GM18868 (cell line): Measurements from ENCODE around the gene KIAA0408.

Experiments used
- ATAC-seq: cut with Tn5 transposase; IDR thresholded peaks from one replicate; pipeline ENCODE4 v1.9.1; 2021; ENCODE audit warnings: mild to moderate bottlenecking, moderate library complexity; ENCODE audit not compliant: unreplicated experiment

Gene KIAA0408

GRCh38 chr6:127459231-127459641 lies at the start of gene KIAA0408:
Gene KIAA0408, minus strand, starts transcription at chr6:127459389. Its CDS starts 5,408 bp downstream, at chr6:127453981.
- ATAC-seq, result no peak

- ATAC-seq, result no peak
Measured at GRCh38 chr6:127506894-127507293, 47.7 kb upstream of the KIAA0408 start.

GRCh38 chr6:127503022-127503421 lies 43.8 kb upstream of the KIAA0408 start:
- ATAC-seq, result no peak

DNA sequence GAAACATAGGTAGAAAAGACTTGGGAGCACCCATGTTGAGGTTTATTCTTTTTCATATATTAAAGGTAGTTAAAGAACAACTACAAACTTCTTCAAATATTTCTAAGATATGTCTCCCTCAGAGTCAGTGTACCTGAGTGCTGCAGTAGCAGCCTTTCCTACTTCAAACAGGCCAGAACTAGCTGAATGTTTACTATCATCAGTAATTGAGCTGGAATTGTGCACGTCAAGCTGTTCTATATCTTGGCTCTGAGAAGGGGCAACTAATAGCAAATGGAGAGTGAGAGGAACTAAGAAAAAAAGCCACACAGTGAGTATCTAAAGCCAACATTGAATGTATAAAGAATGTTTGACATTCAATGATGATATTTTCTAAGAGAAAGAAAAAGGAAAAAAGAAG lies 38.2 kb upstream of the KIAA0408 start:
- ATAC-seq, result no peak

- ATAC-seq, result no peak
Measured at GRCh38 chr6:127496471-127496870, 37.3 kb upstream of the KIAA0408 start.

DNA sequence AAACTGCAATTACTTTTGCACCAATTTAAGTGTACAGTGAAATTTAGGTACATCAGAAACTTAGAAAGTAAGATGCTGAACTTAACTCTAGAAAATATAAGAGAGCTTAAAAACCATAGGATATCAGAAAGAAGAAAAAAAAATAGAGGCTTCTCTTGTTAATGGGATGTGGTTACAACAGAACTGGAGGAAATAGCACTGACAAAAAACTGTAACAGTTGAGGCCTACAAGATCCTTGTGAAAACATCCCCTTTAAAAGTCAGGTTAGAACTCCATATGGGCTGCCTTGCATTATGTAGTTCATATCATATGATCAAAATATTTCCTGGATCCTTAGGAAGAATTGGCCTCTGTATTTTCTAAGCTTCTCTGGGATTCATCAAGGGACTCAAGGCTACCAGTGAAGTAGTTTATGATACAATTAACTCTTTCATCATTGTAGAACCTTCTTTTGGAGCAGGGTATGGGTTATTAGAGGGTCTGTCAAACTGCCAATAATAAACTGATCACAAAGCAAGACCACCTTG lies 35.1 kb upstream of the KIAA0408 start:
- ATAC-seq, result no peak

GRCh38 chr6:127489248-127489647 lies 30.1 kb upstream of the KIAA0408 start:
- ATAC-seq, result no peak

- no peak for ATAC-seq
Measured at GRCh38 chr6:127486934-127487333, 27.7 kb upstream of the KIAA0408 start.

- ATAC-seq, result peak; percentile 99
Measured at GRCh38 chr6:127484212-127484863, 25.1 kb upstream of the KIAA0408 start.

GRCh38 chr6:127483399-127484055 lies 24.3 kb upstream of the KIAA0408 start:
- peak; percentile 4 for ATAC-seq

DNA sequence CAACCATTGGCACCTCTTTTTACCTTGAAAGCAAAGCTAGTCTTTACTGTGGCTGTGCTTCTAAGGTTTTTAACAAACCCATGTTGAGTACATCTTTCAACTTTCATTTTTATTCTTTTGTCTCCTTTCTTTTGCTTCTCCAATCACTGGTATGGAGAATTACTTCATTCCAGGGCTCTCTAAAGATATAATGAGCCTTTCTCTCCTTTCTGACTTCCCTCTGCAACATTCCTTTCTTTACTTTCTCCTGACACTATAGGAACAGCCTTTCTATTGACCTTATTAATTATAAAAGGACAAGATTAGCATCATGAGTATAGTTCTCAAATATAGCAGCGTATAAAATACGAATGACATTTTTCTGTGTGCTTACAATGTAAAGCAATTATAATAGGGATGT lies 23.1 kb upstream of the KIAA0408 start:
- ATAC-seq, result no peak

DNA sequence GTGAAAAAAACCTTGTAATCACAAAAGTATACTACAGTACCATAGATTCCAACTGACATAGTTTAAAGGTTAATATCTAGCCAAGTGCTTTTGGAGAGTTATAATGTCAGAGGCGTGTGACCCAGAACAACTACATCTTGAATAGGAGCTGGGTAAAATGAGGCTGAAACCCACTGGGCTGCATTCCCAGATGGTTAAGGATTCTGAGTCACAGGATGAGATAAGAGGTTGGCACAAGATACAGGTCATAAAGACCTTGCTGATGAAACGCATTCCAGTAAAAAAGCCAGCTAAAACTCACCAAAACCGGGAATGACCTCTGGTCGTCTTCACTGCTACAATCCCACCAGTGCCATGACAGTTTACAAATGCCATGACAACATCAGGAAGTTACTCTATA lies 22.4 kb upstream of the KIAA0408 start:
- no peak for ATAC-seq

DNA sequence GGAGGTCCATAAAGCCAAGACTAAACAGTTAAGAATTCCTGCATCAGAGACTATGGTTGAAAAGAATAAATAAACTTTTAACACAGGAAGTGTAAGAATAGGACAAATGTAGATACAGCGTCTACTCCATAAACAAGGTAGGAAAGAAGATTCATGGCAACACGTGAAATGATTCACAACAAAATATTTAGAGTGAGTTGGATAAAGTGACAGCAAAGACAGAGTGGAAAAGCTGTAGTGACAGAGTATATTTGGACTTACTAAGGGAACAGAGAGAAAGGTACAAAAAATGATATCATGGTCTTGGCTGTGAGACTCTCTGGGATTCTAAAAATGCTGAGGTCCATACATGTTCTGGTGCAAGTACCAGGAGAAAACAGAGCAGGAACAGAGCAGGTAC lies 21.9 kb upstream of the KIAA0408 start:
- ATAC-seq, result no peak

DNA sequence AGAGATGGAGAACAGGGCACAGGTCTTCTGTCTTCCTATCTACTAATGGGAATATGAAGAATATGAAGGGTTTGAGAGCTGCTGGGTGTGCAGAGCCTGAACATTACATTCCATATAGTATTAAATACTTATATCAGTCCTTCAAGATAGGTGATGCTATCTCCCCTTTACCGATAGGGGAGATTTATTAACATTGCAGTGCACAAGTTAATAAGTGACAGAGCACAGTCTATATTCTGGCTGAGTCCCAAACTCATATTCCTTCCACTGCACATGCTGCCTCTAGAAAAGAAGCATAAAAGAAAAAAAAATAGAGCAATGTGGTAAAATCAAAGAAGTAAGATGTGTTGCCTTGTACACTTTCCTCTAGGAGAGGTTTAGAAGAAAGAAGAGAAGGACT lies 18.5 kb upstream of the KIAA0408 start:
- no peak for ATAC-seq

DNA sequence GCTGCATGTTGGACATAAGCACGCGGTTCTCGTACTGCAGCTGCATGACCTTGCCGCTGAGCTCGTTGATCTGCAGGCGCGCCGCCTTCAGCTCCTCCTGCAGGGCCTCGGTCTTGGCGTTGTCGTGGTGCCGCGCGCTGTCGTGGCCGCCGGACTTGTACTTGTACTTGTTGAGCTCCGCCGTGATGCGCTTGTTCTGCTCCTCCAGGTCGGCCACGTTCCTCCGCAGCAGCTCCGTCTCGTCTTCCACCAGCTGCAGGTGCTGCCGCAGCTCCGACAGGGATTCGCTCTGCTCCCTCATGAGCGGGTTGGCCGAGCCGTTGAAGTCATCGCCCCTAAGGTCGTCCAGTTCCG lies 16.6 kb upstream of the KIAA0408 start:
- no peak for ATAC-seq

GRCh38 chr6:127475135-127475822 lies 16.1 kb upstream of the KIAA0408 start:
- no peak for ATAC-seq

DNA sequence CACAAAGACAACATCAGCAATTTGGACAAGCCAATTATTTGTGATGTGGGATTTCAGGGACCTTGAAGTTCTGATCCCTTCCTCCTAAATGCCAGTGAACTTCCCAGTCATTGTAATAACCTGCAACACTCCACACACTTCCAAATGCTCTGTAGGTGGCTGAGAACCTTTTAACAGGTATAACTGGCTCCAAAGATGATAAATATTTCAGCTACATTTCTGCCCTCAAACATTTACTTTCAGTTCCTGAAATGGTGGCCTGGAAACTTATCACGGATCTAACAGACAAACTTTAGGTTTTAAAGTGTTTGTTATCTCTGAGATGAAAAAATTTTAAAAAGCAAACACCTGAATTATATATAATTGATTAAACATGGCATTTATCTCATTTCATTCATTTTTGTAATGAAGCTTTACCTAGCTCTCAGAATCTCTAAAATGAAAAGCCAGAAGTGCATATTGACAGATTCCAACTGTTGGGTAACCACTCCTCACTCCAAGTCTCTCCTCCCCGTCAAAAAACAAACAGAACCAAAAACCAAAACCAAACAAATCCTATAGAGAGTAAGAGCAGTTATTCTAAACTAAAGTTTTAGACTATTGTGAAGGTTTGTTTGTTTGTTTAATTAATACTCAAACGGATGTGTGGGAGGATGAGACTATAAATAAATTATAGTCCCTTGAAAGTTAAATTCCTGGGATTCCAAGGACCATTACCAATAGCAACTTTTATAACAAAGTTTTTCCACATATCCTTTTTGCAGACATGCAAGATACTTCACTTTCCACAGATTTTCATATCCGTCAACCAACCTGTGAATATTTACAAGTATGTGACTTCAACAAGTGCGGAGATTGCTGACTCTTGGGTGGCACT lies 12.4 kb upstream of the KIAA0408 start:
- no peak for ATAC-seq

DNA sequence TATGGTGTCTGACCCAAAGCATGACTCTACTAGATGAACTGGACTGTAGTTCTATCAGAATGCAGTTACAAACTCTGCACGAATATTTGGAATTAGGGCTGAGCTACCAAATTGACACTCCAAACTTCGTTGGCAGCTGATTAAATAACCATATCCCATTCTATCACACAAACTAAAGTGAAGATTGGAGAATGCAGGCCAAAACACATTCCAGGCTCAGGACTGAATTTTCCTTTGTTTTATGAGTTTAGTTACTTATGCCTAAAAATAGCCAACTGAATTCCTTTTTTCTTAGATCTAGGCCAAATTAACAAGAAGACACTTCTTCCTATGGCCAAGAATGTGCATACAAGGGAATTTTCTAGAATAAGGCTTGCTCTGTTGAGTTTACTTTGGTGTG lies 9.7 kb upstream of the KIAA0408 start:
- ATAC-seq, result no peak

DNA sequence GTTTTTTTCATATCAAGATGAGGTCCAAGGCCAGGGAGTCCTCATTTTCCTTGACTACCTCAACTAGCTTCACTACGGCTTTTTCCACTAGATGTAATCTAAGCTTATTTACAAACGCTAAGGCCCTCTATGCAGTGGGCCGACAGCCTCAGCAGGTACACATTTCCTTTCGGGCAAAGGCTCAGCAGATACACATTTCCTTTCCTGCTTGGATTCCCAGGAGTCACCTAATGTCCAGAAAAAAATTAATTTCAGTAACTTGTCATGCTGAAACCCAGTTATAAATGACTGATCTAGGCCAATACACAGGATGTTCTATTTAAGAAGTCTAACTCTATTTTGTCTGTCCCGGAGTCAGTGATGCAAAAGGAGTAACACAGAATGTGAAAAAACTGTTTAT lies 7.2 kb upstream of the KIAA0408 start:
- ATAC-seq, result no peak

DNA sequence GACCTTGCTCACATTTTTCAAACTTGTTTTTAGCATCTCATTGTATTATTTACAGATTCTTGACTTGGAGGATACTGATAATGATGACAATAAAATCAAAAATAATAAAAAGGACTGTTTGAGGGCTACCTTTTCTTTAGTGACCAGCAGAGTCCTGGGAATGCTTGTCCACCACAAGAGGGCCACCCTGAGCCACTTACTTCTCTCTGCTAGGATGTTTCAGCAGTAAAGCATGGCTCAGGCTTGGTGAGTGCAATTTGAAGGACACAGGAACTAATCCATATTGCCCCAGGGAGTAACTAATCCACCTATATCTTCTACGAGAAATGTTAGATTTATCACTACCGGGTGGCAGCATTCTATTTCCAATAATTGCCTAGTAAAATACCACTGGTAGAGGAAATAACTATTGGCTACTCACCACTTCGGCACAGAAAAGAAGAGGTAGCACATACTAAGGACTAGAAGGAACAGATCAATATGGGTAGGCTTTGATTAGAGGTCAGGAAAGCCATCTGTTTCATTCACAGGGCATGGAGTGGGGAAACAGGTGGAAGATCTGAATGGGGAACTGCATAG lies 5.8 kb upstream of the KIAA0408 start:
- peak; percentile 85 for ATAC-seq
